NCI-H510A (cell line): Measurements from ENCODE around the gene AICDA.
"Not testable (repeated sequence)": the region's sequence is repeated elsewhere in the genome, so short reads cannot be mapped to it uniquely, and the experiment has no call there.

Source experiments
- DNase-seq: peaks from one replicate; lab custom pipeline; 2025; lab: John Stamatoyannopoulos, UW

The AICDA gene

DNA sequence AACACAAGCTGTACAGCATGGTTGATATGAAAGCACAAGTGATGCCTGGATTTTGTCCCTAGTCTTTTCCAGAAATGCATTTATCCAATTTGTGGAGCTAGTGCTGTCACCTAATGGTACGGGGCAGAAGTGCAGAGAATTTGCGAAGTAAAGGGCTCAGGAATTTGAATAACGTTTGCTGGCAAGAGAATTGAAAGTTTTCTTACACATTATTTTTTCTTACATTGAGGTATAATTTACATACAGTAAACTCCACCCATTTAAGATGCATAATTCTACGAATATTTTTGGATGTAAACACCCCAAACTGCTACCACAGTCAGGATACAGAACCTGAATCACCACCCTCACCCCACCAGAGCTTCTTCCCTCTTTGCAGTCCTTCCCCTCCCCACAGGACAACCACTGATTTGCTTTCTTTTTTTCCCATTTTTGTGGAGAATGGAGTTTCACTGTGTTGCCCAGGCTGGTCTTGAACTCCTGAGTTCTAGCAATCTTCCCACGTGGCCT lies 3.5 kb downstream of the AICDA start:
- no peak for DNase-seq

DNA sequence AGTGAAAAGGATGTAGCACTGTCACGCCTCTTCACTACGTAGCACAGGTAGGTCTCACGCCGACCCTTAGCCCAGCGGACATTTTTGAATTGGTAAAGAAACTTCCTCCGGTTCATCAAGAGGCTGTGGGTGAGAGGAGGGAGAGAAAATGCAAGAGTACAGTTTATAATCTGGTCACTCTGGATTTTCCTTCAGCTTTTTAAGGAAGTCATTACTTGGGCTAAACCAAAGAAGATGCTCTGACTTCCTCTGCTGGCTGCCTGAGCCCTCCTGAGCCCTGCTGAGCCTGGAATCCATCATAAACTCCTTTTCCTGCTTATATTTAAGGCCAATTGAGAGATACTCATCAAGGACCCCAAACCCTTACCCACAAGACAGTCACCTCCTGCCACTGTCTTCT lies 5.8 kb downstream of the AICDA start:
- DNase-seq: no peak

GRCh38 chr12:8605057-8605456 lies 7.6 kb downstream of the AICDA start:
- no peak for DNase-seq

- DNase-seq: no peak
These were observed 8.8 kb downstream of the AICDA start for GRCh38 chr12:8603856-8604255.

DNA sequence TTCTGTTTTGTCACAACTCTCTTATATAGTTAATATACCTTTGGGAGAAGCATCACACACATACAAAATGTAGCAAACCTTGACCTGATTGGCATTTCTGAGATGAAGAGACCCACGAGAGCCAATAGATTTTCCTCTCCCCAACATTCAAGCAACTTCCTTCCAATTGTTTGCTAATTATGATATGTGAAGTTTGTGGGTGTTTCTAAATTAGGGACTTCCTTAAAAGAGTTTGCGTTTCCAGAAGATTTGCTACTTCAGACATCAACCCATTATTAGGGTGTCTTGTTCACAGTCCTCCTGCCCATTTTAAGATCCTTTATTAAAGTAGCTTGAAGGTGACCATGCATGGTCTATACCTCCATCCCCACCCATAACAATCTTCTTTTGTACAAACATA lies 9.4 kb downstream of the AICDA start:
- DNase-seq: no peak

GRCh38 chr12:8596561-8596960 lies 16.1 kb downstream of the AICDA start:
- no peak for DNase-seq

- no peak for DNase-seq
These were observed 18.6 kb downstream of the AICDA start for GRCh38 chr12:8594072-8594471.

DNA sequence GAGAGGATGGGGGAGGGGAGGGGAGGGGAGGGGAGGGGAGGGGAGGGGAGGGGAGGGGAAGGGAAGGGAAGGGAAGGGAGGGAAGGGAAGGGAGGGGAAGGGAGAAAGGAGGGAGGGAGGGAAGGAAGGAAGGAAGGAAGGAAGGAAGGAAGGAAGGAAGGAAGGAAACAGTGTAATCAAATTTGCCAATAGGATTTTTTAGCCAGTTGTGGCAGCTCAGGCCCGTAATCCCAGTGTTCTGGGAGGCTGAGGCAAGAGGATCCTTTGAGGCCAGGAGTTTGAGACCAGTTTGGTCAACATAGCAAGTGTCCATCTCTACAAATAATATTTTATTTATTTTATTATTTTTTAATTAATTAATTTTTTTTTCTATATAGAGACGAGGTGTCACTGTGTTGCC lies 19.4 kb downstream of the AICDA start:
- no peak for DNase-seq

- no peak for DNase-seq
These were observed 21.7 kb downstream of the AICDA start for GRCh38 chr12:8590842-8591545.

DNA sequence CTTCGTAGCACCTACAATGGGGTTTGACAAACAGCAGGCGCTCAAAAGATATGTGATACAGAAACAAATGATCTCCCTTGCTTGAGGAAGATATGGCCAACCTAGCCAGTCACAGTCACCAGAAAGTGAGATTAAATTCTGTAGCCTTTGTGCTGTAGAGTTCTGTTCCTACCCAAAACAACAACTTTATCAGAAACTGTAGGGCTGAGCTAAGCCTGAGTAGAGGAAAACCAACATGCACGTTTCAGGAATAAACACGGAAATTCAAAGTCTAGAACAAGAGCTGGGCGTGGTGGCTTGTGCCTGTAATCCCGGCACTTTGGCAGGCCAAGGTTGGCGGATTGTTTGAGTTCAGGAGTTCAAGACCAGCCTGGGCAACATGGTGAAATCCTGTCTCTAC lies 23.0 kb downstream of the AICDA start:
- DNase-seq: no peak

GRCh38 chr12:8584478-8584877 lies 28.2 kb downstream of the AICDA start:
- not testable (repeated sequence) for DNase-seq

GRCh38 chr12:8584004-8584403 lies 28.7 kb downstream of the AICDA start:
- no peak for DNase-seq

DNA sequence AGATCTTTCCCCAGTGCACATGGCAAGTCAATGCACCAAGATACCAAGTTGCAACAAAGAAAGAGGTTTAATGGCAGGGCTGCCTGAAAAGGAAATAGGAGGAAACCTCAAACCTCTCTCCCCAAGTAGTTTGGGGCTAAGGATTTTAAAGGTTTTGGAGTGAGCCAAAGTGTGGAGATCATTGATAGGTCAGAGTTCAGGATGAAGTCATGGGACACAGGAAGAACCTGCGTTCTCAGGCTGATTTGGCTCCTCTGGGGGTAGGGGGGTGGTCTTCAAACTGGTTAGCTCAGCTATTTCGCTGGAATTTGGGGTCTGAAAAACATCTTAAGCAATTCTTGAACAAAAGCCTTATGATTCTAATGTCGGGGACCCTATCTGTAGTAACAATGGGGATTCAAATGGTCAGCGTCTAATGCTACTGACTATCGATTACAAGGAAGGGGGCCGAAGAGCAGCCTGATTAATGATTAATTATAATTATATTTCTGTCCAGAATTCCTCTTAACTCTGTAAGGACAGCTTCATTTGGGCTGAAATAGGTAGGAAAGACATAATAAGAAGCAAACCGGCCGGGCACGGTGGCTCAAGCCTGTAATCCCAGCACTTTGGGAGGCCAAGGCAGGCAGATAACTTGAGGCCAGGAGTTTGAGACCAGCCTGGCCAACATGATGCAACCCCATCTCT lies 31.4 kb downstream of the AICDA start:
- DNase-seq: no peak

DNA sequence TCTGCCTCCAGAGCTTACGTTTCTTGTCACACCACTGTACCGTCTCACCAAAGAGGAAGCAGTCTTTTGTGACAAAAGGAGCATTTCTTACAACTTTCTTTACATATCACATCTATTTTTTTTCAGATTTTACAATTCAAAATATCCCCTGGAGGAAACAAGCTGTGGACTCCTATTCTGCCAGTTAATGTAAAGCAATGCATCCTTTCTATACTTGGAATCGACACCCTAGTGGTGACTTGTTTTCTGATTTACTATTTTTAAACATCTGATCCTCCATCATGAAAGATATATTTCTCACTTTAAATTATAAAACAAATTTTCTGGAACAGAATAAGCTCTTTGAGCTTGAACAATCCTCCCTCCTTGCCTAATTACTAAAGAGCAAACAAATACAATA lies 34.8 kb downstream of the AICDA start:
- no peak for DNase-seq

DNA sequence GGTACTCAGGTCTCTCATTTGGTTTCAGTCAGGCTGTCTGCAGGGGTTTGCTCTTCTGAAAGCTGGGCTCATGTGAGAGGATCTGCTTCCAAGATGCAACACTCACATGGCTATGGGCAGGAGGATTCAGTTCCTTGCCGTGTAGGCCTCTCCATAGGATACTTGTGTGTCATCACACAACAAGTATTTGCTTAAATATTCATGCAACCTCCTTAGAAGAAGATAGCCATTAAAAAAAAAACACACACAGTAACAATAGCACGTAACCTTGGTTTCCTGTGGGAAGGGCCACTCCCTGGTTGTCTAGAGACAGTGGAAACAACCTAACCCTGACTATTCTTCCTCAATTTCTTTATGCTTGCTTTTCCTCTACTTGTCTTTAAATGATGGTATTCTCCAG lies 40.2 kb downstream of the AICDA start:
- DNase-seq: no peak

- DNase-seq: no peak
These were observed 46.1 kb downstream of the AICDA start for GRCh38 chr12:8566525-8566924.

- DNase-seq: not testable (repeated sequence)
These were observed 46.6 kb downstream of the AICDA start for GRCh38 chr12:8566052-8566451.

- no peak for DNase-seq
These were observed 48.0 kb downstream of the AICDA start for GRCh38 chr12:8564656-8565055.

DNA sequence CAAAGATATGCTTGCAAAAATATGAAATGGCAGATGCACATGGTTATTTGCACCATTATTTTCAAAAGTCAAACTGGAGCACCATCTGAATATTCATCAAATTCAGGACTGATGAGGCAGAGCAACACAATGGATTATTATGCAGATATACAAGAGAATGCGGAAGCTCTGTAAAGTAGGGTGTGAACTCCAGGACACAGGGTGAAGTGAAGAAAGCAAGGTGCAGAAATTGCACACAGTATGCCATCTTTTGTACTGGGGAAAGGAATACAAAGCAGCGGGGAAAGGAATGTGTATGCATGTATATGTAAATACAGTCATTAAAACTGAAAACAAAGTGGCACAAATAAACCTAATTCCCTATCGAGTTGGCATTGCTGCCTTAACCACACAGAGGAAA lies 49.3 kb downstream of the AICDA start:
- no peak for DNase-seq

- no peak for DNase-seq
These were observed 50.3 kb downstream of the AICDA start for GRCh38 chr12:8562310-8562709.

DNA sequence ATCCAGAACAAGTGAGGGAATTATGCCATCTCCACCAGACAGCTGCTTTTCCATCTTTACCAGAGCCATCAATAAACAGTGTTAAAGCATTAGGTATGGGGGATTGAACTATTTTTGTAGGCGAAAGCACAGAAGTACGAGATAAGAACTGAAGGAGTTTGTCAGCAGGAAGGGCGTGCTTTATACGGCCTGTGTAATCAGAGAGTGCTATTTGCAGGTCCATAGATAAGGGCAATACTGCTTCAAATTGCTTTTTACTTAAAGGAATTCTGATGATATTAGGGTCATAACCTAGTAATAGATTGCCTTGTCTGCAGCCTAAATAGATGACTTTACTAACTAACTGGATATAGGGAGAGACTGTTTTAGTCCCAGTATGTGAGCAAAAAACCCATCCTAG lies 51.6 kb downstream of the AICDA start:
- no peak for DNase-seq

GRCh38 chr12:8559676-8560075 lies 53.0 kb downstream of the AICDA start:
- DNase-seq: no peak

DNA sequence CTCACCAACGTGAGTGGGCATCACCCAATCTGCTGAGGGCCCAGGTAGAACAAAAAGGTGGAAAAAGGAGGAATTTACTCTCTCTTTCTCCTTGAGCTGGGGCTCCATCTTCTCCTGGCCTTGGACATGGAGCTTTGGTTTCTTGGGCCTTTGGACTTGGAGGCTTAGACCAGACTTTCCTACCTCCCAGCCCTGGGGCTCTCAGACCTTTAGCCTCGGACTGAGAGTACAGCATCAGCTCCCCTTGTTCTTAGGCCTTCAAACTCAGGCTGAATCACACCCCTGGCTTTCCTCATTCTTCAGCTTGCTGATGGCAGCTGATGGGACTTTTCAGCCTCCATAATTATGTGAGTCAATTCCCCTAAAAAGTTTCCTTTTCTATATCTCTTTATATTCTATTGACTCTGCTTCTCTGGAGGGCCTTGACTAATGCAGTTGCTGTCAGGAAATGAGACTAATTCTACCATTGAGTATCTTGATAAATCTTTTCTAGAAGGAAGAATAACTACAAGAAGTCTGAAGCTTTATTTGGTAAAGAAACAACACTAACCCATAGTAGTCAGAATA lies 56.0 kb downstream of the AICDA start:
- DNase-seq: no peak
